Ascending aorta (tissue), 2 donors: ENCODE data around the gene COQ6. TPM values are rescaled to one million over a fixed set of nuclear protein-coding genes. Genes with fewer than 3 reads are reported as not detected.
"Not testable (repeated sequence)": the region's sequence is repeated elsewhere in the genome, so short reads cannot be mapped to it uniquely, and the experiment has no call there.

Experiments
- DNase-seq, 2 donors: peaks; one replicate each; pipeline ENCODE4 v3.0.0-alpha.2; 2019; ENCODE audit warnings: low spot score in 2 of 2
- H3K27ac ChIP-seq, 2 donors: fragments of 200-600 bp; sonication (generic); one replicate each; pipeline ENCODE4 v1.5.1; 2016 to 2017; ENCODE audit warnings: mild to moderate bottlenecking in 1 of 2
- H3K27me3 ChIP-seq: fragments of 200-600 bp; sonication (generic); one replicate; pipeline ENCODE4 v1.5.1; 2017
- H3K36me3 ChIP-seq, 2 donors: fragments of 200-600 bp; sonication (generic); one replicate each; pipeline ENCODE4 v1.5.1; 2016
- H3K4me1 ChIP-seq, 2 donors: fragments of 200-600 bp; sonication (generic); one replicate each; pipeline ENCODE4 v1.5.1; 2016 to 2017; ENCODE audit warnings: mild to moderate bottlenecking in 1 of 2
- H3K4me3 ChIP-seq, 2 donors: fragments of 200-600 bp; sonication (generic); one replicate each; pipeline ENCODE4 v1.5.1; 2016 to 2017; ENCODE audit warnings: mild to moderate bottlenecking in 1 of 2
- H3K9me3 ChIP-seq, 2 donors: fragments of 200-600 bp; sonication (generic); one replicate each; pipeline ENCODE4 v1.5.1; 2016
- intact Hi-C: fragments of 100-400 bp; cut with DNase I; formaldehyde crosslinking; loops from one replicate; pipeline ENCODE4 v1.15.1; 2023
- total RNA-seq: library from RNA; depleted of rRNA; stranded (reverse); fragments of >200 nt; gene quantifications from one replicate; pipeline ENCODE4 v1.1.0, GENCODE V29; 2016
- TF ChIP-seq, protein P1 (sequence below), 3 experiments: fragments of 200-600 bp in 2 of 3; fragments of 450-650 bp in 1 of 3; sonication (generic) in 2 of 3; IDR thresholded peaks; one replicate each; pipeline ENCODE4 v1.5.1; 2016 to 2019; ENCODE audit warnings: antibody characterized with exemption in 3 of 3, mild to moderate bottlenecking in 1 of 3, moderate library complexity in 1 of 3

COQ6 gene
- total RNA-seq, 1 donor from 2014 or later = 6.7 TPM

DNA sequence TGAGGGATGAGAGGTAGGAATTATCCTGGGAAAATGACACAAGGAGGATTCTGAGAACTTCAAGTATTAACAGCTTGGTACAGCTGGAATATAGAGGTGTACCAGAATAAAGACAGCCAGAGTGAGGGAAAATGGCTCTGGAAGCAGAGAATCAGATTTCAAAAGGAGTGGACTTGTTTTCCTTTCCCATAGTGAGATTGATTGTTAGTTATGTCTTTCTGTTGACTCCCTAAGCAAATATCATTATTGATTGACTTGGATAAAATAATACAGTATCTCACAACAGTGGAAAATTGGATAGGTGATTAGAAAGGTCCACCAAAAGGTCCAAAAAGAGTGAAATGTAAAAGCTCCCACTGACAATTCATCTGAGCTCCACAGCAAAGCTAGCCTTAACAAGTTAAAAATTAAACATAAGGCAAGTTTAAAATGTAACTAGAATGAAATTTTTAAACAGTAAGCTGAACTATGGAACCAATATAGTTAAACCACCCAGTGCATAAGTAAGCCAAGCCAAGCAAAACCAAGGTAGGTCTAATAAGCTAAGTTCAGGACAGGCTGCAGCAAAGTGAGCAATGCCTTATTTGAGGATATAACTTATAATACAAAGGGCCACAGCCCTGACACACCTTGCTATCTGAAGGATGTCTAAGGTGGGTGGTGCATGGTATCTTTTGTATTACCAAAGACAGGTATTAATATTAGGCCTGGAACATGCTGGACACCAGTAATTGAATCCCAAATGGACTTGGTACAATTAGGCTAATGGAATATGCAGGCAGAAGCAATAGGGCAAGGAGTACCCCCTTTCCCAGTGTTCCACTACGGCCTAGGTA, 47.2 kb downstream of the COQ6 start:
- peaks cover 3 to 18% of the 10 kb centered on the region in 2 donors for H3K36me3 ChIP-seq
- H3K4me3 ChIP-seq = no peak overlapping the region
- H3K27ac ChIP-seq = no peak overlapping the region
- TF ChIP-seq, protein P1, sequence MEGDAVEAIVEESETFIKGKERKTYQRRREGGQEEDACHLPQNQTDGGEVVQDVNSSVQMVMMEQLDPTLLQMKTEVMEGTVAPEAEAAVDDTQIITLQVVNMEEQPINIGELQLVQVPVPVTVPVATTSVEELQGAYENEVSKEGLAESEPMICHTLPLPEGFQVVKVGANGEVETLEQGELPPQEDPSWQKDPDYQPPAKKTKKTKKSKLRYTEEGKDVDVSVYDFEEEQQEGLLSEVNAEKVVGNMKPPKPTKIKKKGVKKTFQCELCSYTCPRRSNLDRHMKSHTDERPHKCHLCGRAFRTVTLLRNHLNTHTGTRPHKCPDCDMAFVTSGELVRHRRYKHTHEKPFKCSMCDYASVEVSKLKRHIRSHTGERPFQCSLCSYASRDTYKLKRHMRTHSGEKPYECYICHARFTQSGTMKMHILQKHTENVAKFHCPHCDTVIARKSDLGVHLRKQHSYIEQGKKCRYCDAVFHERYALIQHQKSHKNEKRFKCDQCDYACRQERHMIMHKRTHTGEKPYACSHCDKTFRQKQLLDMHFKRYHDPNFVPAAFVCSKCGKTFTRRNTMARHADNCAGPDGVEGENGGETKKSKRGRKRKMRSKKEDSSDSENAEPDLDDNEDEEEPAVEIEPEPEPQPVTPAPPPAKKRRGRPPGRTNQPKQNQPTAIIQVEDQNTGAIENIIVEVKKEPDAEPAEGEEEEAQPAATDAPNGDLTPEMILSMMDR (IDR thresholded peaks at IDR 0.05) = no peak
- no peaks in the 10 kb centered on the region for H3K9me3 ChIP-seq
- no peaks in the 10 kb centered on the region for H3K4me1 ChIP-seq
- H3K27me3 ChIP-seq = no peaks in the 10 kb centered on the region
- intact Hi-C loops = no loop called here
- no peak for DNase-seq

DNA sequence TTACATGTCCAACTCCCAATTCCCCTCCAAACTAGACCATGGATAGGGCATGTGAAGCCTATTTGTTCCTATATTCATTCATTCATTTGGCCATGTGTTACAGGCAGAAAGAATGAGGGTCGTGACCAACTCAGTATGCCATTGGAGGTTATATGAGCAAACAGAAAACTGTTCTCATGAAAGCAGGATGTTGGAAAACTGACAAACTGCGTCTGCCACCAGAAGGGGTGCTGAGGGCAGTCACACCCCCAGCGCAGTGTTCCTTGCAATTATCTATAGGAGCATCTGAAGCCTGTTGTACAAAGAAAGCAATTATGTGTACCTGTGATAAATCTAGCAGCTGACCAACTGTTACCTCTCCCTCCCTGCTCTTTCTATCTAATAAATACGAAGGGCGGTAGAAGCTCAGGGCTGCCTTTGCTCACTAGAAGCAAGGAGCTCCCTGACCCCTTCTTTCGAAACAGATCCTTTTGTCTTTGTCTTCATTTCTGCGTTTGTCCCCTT, 47.9 kb downstream of the COQ6 start:
- H3K9me3 ChIP-seq = no peaks in the 10 kb centered on the region
- peaks cover 3 to 18% of the 10 kb centered on the region in 2 donors for H3K36me3 ChIP-seq
- H3K27ac ChIP-seq = no peak overlapping the region
- no peak overlapping the region for H3K4me3 ChIP-seq
- intact Hi-C loops = no loop called here
- TF ChIP-seq, protein P1 (IDR thresholded peaks at IDR 0.05) = no peak
- DNase-seq = no peak
- H3K27me3 ChIP-seq = no peaks in the 10 kb centered on the region
- no peaks in the 10 kb centered on the region for H3K4me1 ChIP-seq

DNA sequence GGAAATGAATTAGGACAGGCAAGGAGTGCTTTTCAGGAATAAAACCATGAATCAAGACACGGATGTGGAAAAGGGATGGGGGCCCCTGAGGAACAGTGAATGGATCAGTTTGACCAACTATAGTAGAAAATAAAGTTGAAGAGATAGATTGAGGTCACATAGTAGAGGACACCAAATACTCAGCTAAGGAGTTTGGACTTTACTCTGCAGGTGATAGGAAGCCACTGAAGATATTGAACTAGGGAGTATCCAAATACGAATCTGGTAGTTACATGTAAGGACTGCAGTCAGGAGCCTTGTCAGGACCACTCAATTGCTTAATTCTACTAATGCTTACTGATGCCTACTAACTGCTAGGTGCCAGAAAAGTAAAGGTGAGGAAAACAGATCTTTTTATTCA, 48.6 kb downstream of the COQ6 start:
- Histone ChIP-seq H3K4me3 (no peak overlapping the region), H3K27ac (no peak overlapping the region), H3K36me3 (peaks cover 3 to 18% of the 10 kb centered on the region in 2 donors), H3K27me3 (no peaks in the 10 kb centered on the region), H3K9me3 (no peaks in the 10 kb centered on the region), H3K4me1 (no peaks in the 10 kb centered on the region)
- intact Hi-C loops = no loop called here
- TF ChIP-seq, protein P1 (IDR thresholded peaks at IDR 0.05) = no peak
- no peak for DNase-seq

DNA sequence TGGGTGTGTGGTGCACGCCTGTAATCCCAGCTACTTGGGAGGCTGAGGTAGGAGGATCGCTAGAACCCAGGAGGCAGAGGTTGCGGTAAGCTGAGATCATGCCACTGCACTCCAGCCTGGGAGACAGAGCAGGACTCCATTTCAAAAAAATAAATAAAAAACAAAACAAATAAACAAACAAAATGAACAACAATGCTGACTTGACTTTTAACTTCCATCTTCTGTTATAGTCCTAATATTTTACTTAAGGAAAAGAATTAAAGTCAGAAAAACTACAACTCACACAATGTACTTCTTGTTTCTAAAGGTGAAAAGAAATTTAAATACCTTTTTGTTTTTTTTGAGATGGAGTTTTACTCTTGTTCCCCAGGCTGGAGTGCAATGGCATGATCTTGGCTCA, 55.6 kb downstream of the COQ6 start:
- intact Hi-C loops, H3K4me3 ChIP-seq, H3K4me1 ChIP-seq, H3K27me3 ChIP-seq, H3K27ac ChIP-seq, DNase-seq, H3K9me3 ChIP-seq: not testable (repeated sequence)
- H3K36me3 ChIP-seq = peaks cover 19% of the 10 kb centered on the region in 2 donors

DNA sequence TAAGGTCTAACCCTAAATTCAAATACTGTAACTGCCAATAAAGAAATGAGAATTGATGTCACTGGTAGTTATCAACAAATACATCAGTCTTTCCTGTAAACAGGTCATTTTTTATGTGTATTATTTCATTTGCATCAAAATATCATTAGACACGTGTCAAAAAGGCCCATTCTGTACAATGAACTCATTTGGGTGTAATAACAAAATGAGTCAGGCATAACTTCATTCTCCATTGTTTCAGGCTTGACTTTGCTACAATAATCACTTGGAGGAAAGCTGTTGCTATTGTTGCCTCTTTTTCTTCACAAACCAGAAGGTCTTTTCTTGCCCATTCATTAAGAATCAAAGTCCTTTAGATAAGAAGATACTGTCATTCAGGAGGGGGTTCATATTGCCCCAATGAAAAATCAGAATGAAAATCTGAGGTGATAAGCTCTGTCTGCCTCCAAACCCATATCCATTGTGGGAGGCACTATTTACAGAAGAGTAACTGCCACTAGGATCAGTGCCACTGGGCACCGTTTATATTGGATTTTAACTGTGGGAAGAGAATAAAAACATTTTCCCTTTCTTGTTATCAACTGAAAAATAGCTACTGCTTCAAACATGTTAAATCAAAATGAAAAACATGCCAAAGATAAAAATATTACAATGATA, 58.9 kb downstream of the COQ6 start:
- Histone ChIP-seq H3K4me3 (no peak overlapping the region), H3K27me3 (no peaks in the 10 kb centered on the region), H3K36me3 (peaks cover 20 to 29% of the 10 kb centered on the region in 2 donors), H3K9me3 (no peaks in the 10 kb centered on the region), H3K4me1 (no peaks in the 10 kb centered on the region), H3K27ac (no peak overlapping the region)
- TF ChIP-seq, protein P1 (IDR thresholded peaks at IDR 0.05) = no peak
- intact Hi-C loops = no loop called here
- DNase-seq = no peak

Other genes with a start within 250 kb of the COQ6 start
- 30.2 TPM for gene PNMA1, start 235.9 kb upstream of the COQ6 start, total RNA-seq
- 2.3 TPM for gene PTGR2, start 98.5 kb upstream of the COQ6 start, total RNA-seq
- 33.6 TPM for gene ZNF410, start 63.4 kb upstream of the COQ6 start, total RNA-seq
- 0.53 TPM for gene FAM161B, start 208 bp upstream of the COQ6 start, total RNA-seq
- 2.6 TPM for gene ENTPD5, start 69.0 kb downstream of the COQ6 start, total RNA-seq
- gene BBOF1, start 69.0 kb downstream of the COQ6 start, total RNA-seq = 16.2 TPM
- 4.9 TPM for gene ALDH6A1, start 134.2 kb downstream of the COQ6 start, total RNA-seq
- 1.1 TPM for gene LIN52, start 134.7 kb downstream of the COQ6 start, total RNA-seq